Skin epidermis (tissue), 12 donors: ENCODE measurements around the gene UGT2A2.
"Not testable (repeated sequence)": the region's sequence is repeated elsewhere in the genome, so short reads cannot be mapped to it uniquely, and the experiment has no call there.

ENCODE experiments used
- H3K27ac ChIP-seq, 21 experiments: fragments of 200-600 bp; sonication (generic) in 11 of 21; one replicate each; pipeline ENCODE4 v1.5.0; 2020; ENCODE audit warnings: mild to moderate bottlenecking in 3 of 21, inconsistent platforms in 2 of 21, moderate library complexity in 2 of 21
- H3K4me3 ChIP-seq, 7 experiments: fragments of 200-600 bp; sonication (generic) in 2 of 7; one replicate each; pipeline ENCODE4 v1.5.0; 2020; ENCODE audit warnings: inconsistent platforms in 2 of 7, mild to moderate bottlenecking in 2 of 7, moderate library complexity in 1 of 7

Gene UGT2A2

GRCh38 chr4:69639542-69639941 lies at the start of gene UGT2A2:
Gene UGT2A2, minus strand, starts transcription at chr4:69639642. Its CDS starts 2 bp downstream, at chr4:69639640.
- no peak within 1 kb of the TSS for H3K4me3 ChIP-seq
- no peak within 1 kb of the TSS for H3K27ac ChIP-seq

- H3K27ac ChIP-seq: no peak overlapping the region
Measured at GRCh38 chr4:69684804-69685203, 45.4 kb upstream of the UGT2A2 start.

GRCh38 chr4:69668680-69669079 lies 29.2 kb upstream of the UGT2A2 start:
- no peak overlapping the region for H3K27ac ChIP-seq
- no peak overlapping the region for H3K4me3 ChIP-seq

More at GRCh38 chr4:69684804-69685203, 45.4 kb upstream of the UGT2A2 start:
- no peak overlapping the region for H3K4me3 ChIP-seq

- not testable (repeated sequence) for H3K27ac ChIP-seq, H3K4me3 ChIP-seq
Measured at GRCh38 chr4:69664009-69664408, 24.6 kb upstream of the UGT2A2 start.

- not testable (repeated sequence) for H3K27ac ChIP-seq, H3K4me3 ChIP-seq
Measured at GRCh38 chr4:69661130-69661803, 21.8 kb upstream of the UGT2A2 start.

GRCh38 chr4:69658133-69658532 lies 18.7 kb upstream of the UGT2A2 start:
- no peak overlapping the region for H3K27ac ChIP-seq
- no peak overlapping the region for H3K4me3 ChIP-seq

- Histone ChIP-seq H3K27ac (no peak overlapping the region), H3K4me3 (no peak overlapping the region)
Measured at GRCh38 chr4:69656653-69657158, 17.3 kb upstream of the UGT2A2 start.

GRCh38 chr4:69653147-69653546 lies 13.7 kb upstream of the UGT2A2 start, which contains the start of gene UGT2A1:
Gene UGT2A1, minus strand, starts transcription at chr4:69653247. Its CDS starts 5,603 bp downstream, at chr4:69647644.
- Histone ChIP-seq H3K4me3 (no peak within 1 kb of the TSS), H3K27ac (peak within 1 kb of the TSS in 1 of 21 experiments; percentile 41)

GRCh38 chr4:69650872-69651271 lies 11.4 kb upstream of the UGT2A2 start:
- H3K4me3 ChIP-seq: no peak overlapping the region
- no peak overlapping the region for H3K27ac ChIP-seq

- Histone ChIP-seq H3K27ac (peak overlapping the region in 6 of 21 experiments; percentile 44 to 67 (median 60)), H3K4me3 (no peak overlapping the region)
Measured at GRCh38 chr4:69649629-69650028, 10.2 kb upstream of the UGT2A2 start.

GRCh38 chr4:69649207-69649606 lies 9.8 kb upstream of the UGT2A2 start:
- Histone ChIP-seq H3K4me3 (no peak overlapping the region), H3K27ac (peak overlapping the region in 6 of 21 experiments; percentile 44 to 67 (median 51))

GRCh38 chr4:69642961-69643360 lies 3.5 kb upstream of the UGT2A2 start:
- H3K27ac ChIP-seq: no peak overlapping the region
- no peak overlapping the region for H3K4me3 ChIP-seq

- H3K27ac ChIP-seq: no peak overlapping the region
- H3K4me3 ChIP-seq: no peak overlapping the region
Measured at GRCh38 chr4:69640289-69640688, 847 bp upstream of the UGT2A2 start.

GRCh38 chr4:69617083-69617694 lies 22.3 kb downstream of the UGT2A2 start:
- H3K4me3 ChIP-seq: no peak overlapping the region
- H3K27ac ChIP-seq: no peak overlapping the region

GRCh38 chr4:69610484-69610883 lies 29.0 kb downstream of the UGT2A2 start:
- Histone ChIP-seq H3K27ac (no peak overlapping the region), H3K4me3 (no peak overlapping the region)

- H3K27ac ChIP-seq: no peak overlapping the region
Measured at GRCh38 chr4:69601065-69601464, 38.4 kb downstream of the UGT2A2 start.

GRCh38 chr4:69600013-69600412 lies 39.4 kb downstream of the UGT2A2 start:
- H3K4me3 ChIP-seq: no peak overlapping the region
- H3K27ac ChIP-seq: no peak overlapping the region

More at GRCh38 chr4:69601065-69601464, 38.4 kb downstream of the UGT2A2 start:
- H3K4me3 ChIP-seq: no peak overlapping the region

- Histone ChIP-seq H3K4me3 (no peak overlapping the region), H3K27ac (no peak overlapping the region)
Measured at GRCh38 chr4:69594382-69594781, 45.1 kb downstream of the UGT2A2 start.

GRCh38 chr4:69591364-69591763 lies 48.1 kb downstream of the UGT2A2 start:
- H3K4me3 ChIP-seq: no peak overlapping the region
- H3K27ac ChIP-seq: no peak overlapping the region

GRCh38 chr4:69589884-69590283 lies 49.6 kb downstream of the UGT2A2 start:
- no peak overlapping the region for H3K4me3 ChIP-seq
- H3K27ac ChIP-seq: no peak overlapping the region

GRCh38 chr4:69584135-69584534 lies 55.3 kb downstream of the UGT2A2 start:
- Histone ChIP-seq H3K27ac (no peak overlapping the region), H3K4me3 (no peak overlapping the region)
